Mucosa of descending colon (tissue), 3 donors: ENCODE measurements around the gene MTURN. TPM values are rescaled to one million over a fixed set of nuclear protein-coding genes. Genes with fewer than 3 reads are reported as not detected.
"Not testable (repeated sequence)": the region's sequence is repeated elsewhere in the genome, so short reads cannot be mapped to it uniquely, and the experiment has no call there.

Source experiments
- ATAC-seq: fragments of 200-7000 bp; cut with Tn5 transposase; one replicate; pipeline ENCODE4 v1.9.1; 2020; ENCODE audit warnings: mild to moderate bottlenecking, moderate library complexity
- DNase-seq, 3 donors: peaks; one replicate each; pipeline ENCODE4 v3.0.0-alpha.2; 2020
- H3K36me3 ChIP-seq: fragments of 200-600 bp; one replicate; pipeline ENCODE4 v1.8.0; 2021; ENCODE audit warnings: low read depth, mild to moderate bottlenecking
- H3K4me1 ChIP-seq: fragments of 200-600 bp; one replicate; pipeline ENCODE4 v1.8.0; 2021; ENCODE audit warnings: low read depth, mild to moderate bottlenecking
- H3K4me3 ChIP-seq: fragments of 200-600 bp; one replicate; pipeline ENCODE4 v1.8.0; 2021; ENCODE audit warnings: mild to moderate bottlenecking
- H3K9me3 ChIP-seq: fragments of 200-600 bp; one replicate; pipeline ENCODE4 v1.8.0; 2021; ENCODE audit warnings: mild to moderate bottlenecking
- CTCF ChIP-seq: fragments of 200-600 bp; IDR thresholded peaks from one replicate; pipeline ENCODE4 v1.8.0; 2022; ENCODE audit warnings: antibody characterized with exemption, mild to moderate bottlenecking
- intact Hi-C, 2 donors: fragments of 100-400 bp; cut with DNase I in 1 of 2; cut with micrococcal nuclease in 1 of 2; formaldehyde crosslinking; loops; one replicate each; pipeline versions ENCODE4 v1.11.0 to v1.11.1; 2022; cut with DNase I, micrococcal nuclease
- total RNA-seq, 3 donors: library from RNA; stranded (reverse); fragmentation: NEBNext Ultra II Directional in 2 of 3; extraction: Animal tissue kit (Norgen Biotek cat#: 25700) in 2 of 3; gene quantifications; one replicate each; pipeline versions ENCODE4 v1.2.1 to v1.2.4, GENCODE V29; 2021 to 2023
- donor health status: DM: no; HTN: no; CAD: no; lungs with moderate emphysema.
- donor health status: DM: no; HTN: no; CAD: no.
- donor health status: DM: no; HTN: yes; CAD: no.

Gene MTURN
- total RNA-seq, 3 donors from 2014 or later: 7.2 to 62.0 (median 9.7) TPM

GRCh38 chr7:30184791-30185487 lies 50.2 kb downstream of the MTURN start:
- H3K9me3 ChIP-seq: no peaks in the 10 kb centered on the region
- ATAC-seq (peak; percentile 34), DNase-seq (no peak)
- H3K36me3 ChIP-seq: no peaks in the 10 kb centered on the region
- H3K4me1 ChIP-seq: no peaks in the 10 kb centered on the region
- intact Hi-C loops: no loop called here
- no peak overlapping the region for H3K4me3 ChIP-seq
- TF ChIP-seq CTCF: no peak

GRCh38 chr7:30185496-30185895 lies 50.7 kb downstream of the MTURN start:
- H3K4me3 ChIP-seq: no peak overlapping the region
- no peak for TF ChIP-seq CTCF
- no peaks in the 10 kb centered on the region for H3K9me3 ChIP-seq
- no peak for DNase-seq
- H3K36me3 ChIP-seq: no peaks in the 10 kb centered on the region
- intact Hi-C loops: no loop called here
- no peak for ATAC-seq
- no peaks in the 10 kb centered on the region for H3K4me1 ChIP-seq

- H3K4me1 ChIP-seq: no peaks in the 10 kb centered on the region
- peak; percentile 63 for ATAC-seq
- no peak for DNase-seq
- no peaks in the 10 kb centered on the region for H3K36me3 ChIP-seq
- intact Hi-C loops: no loop called here
- TF ChIP-seq CTCF: no peak
- no peaks in the 10 kb centered on the region for H3K9me3 ChIP-seq
- no peak overlapping the region for H3K4me3 ChIP-seq
These were observed 51.9 kb downstream of the MTURN start for GRCh38 chr7:30186725-30187124.

- H3K36me3 ChIP-seq: no peaks in the 10 kb centered on the region
- no peak overlapping the region for H3K4me3 ChIP-seq
- intact Hi-C loops: no loop called here
- DNase-seq: no peak
- H3K9me3 ChIP-seq: no peaks in the 10 kb centered on the region
- ATAC-seq: no peak
- no peak for TF ChIP-seq CTCF
- no peaks in the 10 kb centered on the region for H3K4me1 ChIP-seq
These were observed 52.7 kb downstream of the MTURN start for GRCh38 chr7:30187513-30187912.

- intact Hi-C loops, ATAC-seq, H3K36me3 ChIP-seq, DNase-seq, H3K4me1 ChIP-seq, H3K4me3 ChIP-seq, H3K9me3 ChIP-seq: not testable (repeated sequence)
These were observed 53.6 kb downstream of the MTURN start for GRCh38 chr7:30188381-30188780.

- intact Hi-C loops: no loop called here
- no peak overlapping the region for H3K4me3 ChIP-seq
- no peak for TF ChIP-seq CTCF
- H3K9me3 ChIP-seq: no peaks in the 10 kb centered on the region
- H3K4me1 ChIP-seq: no peaks in the 10 kb centered on the region
- DNase-seq (no peak), ATAC-seq (no peak)
- no peaks in the 10 kb centered on the region for H3K36me3 ChIP-seq
These were observed 54.0 kb downstream of the MTURN start for GRCh38 chr7:30188811-30189210.
